Liver (tissue), 9 donors: ENCODE data around the gene PDE3B. TPM values are rescaled to one million over a fixed set of nuclear protein-coding genes. Genes with fewer than 3 reads are reported as not detected.
"Not testable (repeated sequence)": the region's sequence is repeated elsewhere in the genome, so short reads cannot be mapped to it uniquely, and the experiment has no call there.

Experiments
- DNase-seq: peaks from one replicate; pipeline ENCODE4 v3.0.0-alpha.2; 2017; ENCODE audit warnings: low spot score
- H3K27ac ChIP-seq, 2 donors: one replicate each; pipeline ENCODE4 v1.7.0; 2013; ENCODE audit warnings: inconsistent platforms in 2 of 2, low read length in 2 of 2, control low read depth in 1 of 2, low read depth in 1 of 2, mild to moderate bottlenecking in 1 of 2
- H3K27me3 ChIP-seq, 4 donors: one replicate each; pipeline versions ENCODE4 v1.6.1 to v1.7.0; 2013; ENCODE audit warnings: low read length in 3 of 4, inconsistent platforms in 1 of 4, mild to moderate bottlenecking in 1 of 4, moderate library complexity in 1 of 4; ENCODE audit not compliant: control insufficient read depth in 4 of 4, insufficient read depth in 4 of 4
- H3K36me3 ChIP-seq, 4 donors: one replicate each; pipeline versions ENCODE4 v1.6.1 to v1.7.0; 2013; ENCODE audit warnings: low read length in 3 of 4, mild to moderate bottlenecking in 3 of 4, low read depth in 1 of 4, moderate library complexity in 1 of 4; ENCODE audit not compliant: control insufficient read depth in 4 of 4, insufficient read depth in 3 of 4
- H3K4me1 ChIP-seq, 4 donors: one replicate each; pipeline versions ENCODE4 v1.6.1 to v1.7.0; 2013; ENCODE audit warnings: low read length in 3 of 4, mild to moderate bottlenecking in 3 of 4, moderate library complexity in 1 of 4; ENCODE audit not compliant: control insufficient read depth in 4 of 4, insufficient read depth in 4 of 4
- H3K4me3 ChIP-seq, 3 donors: one replicate each; pipeline versions ENCODE4 v1.6.1 to v1.7.0; 2013; ENCODE audit warnings: low read length in 3 of 3, control low read depth in 1 of 3, low read depth in 1 of 3, mild to moderate bottlenecking in 1 of 3
- H3K9ac ChIP-seq, 2 donors: one replicate each; pipeline ENCODE4 v1.7.0; 2013; ENCODE audit warnings: low read length in 2 of 2, mild to moderate bottlenecking in 2 of 2, moderate library complexity in 2 of 2, control low read depth in 1 of 2, low read depth in 1 of 2
- H3K9me3 ChIP-seq, 4 donors: one replicate each; pipeline versions ENCODE4 v1.6.1 to v1.7.0; 2013; ENCODE audit warnings: low read length in 3 of 4; ENCODE audit not compliant: control insufficient read depth in 4 of 4
- ATF3 ChIP-seq: IDR thresholded peaks from 2 replicates; pipeline ENCODE4 v1.6.1; 2016; ENCODE audit warnings: antibody characterized with exemption
- CTCF ChIP-seq: fragments of 150-350 bp; IDR thresholded peaks from 2 replicates; pipeline ENCODE4 v1.5.1; 2017; ENCODE audit warnings: improper control_type of control experiment, low read depth, low read length; ENCODE audit not compliant: missing input control
- EGR1 ChIP-seq, 2 donors: IDR thresholded peaks; 2 replicates each; pipeline ENCODE4 v1.6.1; 2016 to 2018; ENCODE audit warnings: antibody characterized with exemption in 2 of 2, low read depth in 2 of 2
- FOXA1 ChIP-seq: IDR thresholded peaks from 2 replicates; pipeline ENCODE4 v1.6.1; 2016; ENCODE audit warnings: antibody characterized with exemption
- FOXA2 ChIP-seq: IDR thresholded peaks from 2 replicates; pipeline ENCODE4 v1.6.1; 2016; ENCODE audit warnings: antibody characterized with exemption
- HNF4A ChIP-seq, 2 donors: conservative IDR thresholded peaks; 2 replicates each; pipeline ENCODE4 v1.6.1; 2016; ENCODE audit warnings: antibody characterized with exemption in 2 of 2, mild to moderate bottlenecking in 2 of 2
- JUND ChIP-seq, 2 donors: IDR thresholded peaks; 2 replicates each; pipeline ENCODE4 v1.6.1; 2016; ENCODE audit warnings: antibody characterized with exemption in 2 of 2
- MAX ChIP-seq: IDR thresholded peaks from 2 replicates; pipeline ENCODE4 v1.6.1; 2016; ENCODE audit warnings: antibody characterized with exemption
- NR2F2 ChIP-seq: IDR thresholded peaks from 2 replicates; pipeline ENCODE4 v1.6.1; 2016; ENCODE audit warnings: antibody characterized with exemption
- RAD21 ChIP-seq, 2 donors: IDR thresholded peaks; 2 replicates each; pipeline ENCODE4 v1.6.1; 2016; ENCODE audit warnings: antibody characterized with exemption in 2 of 2, mild to moderate bottlenecking in 2 of 2
- RXRA ChIP-seq, 2 donors: IDR thresholded peaks; 2 replicates each; pipeline ENCODE4 v1.6.1; 2017 to 2018; ENCODE audit warnings: antibody characterized with exemption in 2 of 2, mild to moderate bottlenecking in 1 of 2
- SP1 ChIP-seq: IDR thresholded peaks from 2 replicates; pipeline ENCODE4 v1.6.1; 2018; ENCODE audit warnings: antibody characterized with exemption, mild to moderate bottlenecking
- TAF1 ChIP-seq: conservative IDR thresholded peaks from 2 replicates; pipeline ENCODE4 v1.6.1; 2016; ENCODE audit warnings: antibody characterized with exemption, mild to moderate bottlenecking
- YY1 ChIP-seq: IDR thresholded peaks from 2 replicates; pipeline ENCODE4 v1.6.1; 2016; ENCODE audit warnings: antibody characterized with exemption, mild to moderate bottlenecking
- ZBTB33 ChIP-seq: IDR thresholded peaks from 2 replicates; pipeline ENCODE4 v1.6.1; 2016; ENCODE audit warnings: antibody characterized with exemption
- WGBS: extraction: QIAGEN DNeasy Blood & Tissue Kit; methylation state at CpG from one replicate; pipeline ENCODE4 v1.1.7; 2013; 5-methylcytosine and 5-hydroxymethylcytosine counted together
- polyA plus RNA-seq, 2 donors: library from polyadenylated mRNA; stranded (reverse) in 1 of 2; unstranded in 1 of 2; fragments of 200-250 nt in 1 of 2; fragments of >200 nt in 1 of 2; fragmentation: Nextera tagmentation in 1 of 2; extraction: Ambion mirVana in 1 of 2; gene quantifications; one replicate each; pipeline versions ENCODE4 v1.2.1 to v1.2.3, GENCODE V29; 2013 to 2015
- total RNA-seq, 2 donors: library from RNA; depleted of rRNA; stranded (reverse); fragments of >200 nt; gene quantifications; one replicate each; pipeline ENCODE4 v1.2.3, GENCODE V29; 2014
- donor health status: healthy.
- donor health status: healthy.
- donor health status: healthy.
- donor health status: healthy.
- donor health status: healthy.

Gene PDE3B
- total and polyA plus RNA-seq, 4 donors: 11.3 to 43.1 (median 21.7) TPM

GRCh38 chr11:14881576-14882193 is 238.1 kb downstream of the PDE3B start:
- no peak for DNase-seq
- Histone ChIP-seq H3K4me1 (no peaks in the 10 kb centered on the region), H3K4me3 (no peak overlapping the region), H3K27me3 (no peaks in the 10 kb centered on the region), H3K9me3 (no peaks in the 10 kb centered on the region), H3K27ac (no peak overlapping the region), H3K36me3 (peaks cover 3 to 17% (median 5%) of the 10 kb centered on the region in 4 donors), H3K9ac (no peak overlapping the region)
- WGBS: 96% methylated on average over 2 of the region's 2 CpGs
- TF ChIP-seq RAD21 (IDR thresholded peaks at IDR 0.05) (no peak), JUND (IDR thresholded peaks at IDR 0.05) (no peak)

GRCh38 chr11:14882196-14882595 is 238.6 kb downstream of the PDE3B start:
- no peak overlapping the region for H3K4me3 ChIP-seq
- H3K27me3 ChIP-seq: no peaks in the 10 kb centered on the region
- peaks cover 3 to 17% (median 5%) of the 10 kb centered on the region in 4 donors for H3K36me3 ChIP-seq
- no peaks in the 10 kb centered on the region for H3K4me1 ChIP-seq
- DNase-seq: no peak
- TF ChIP-seq SP1 (no peak), ZBTB33 (no peak)
- H3K27ac ChIP-seq: no peak overlapping the region
- no peaks in the 10 kb centered on the region for H3K9me3 ChIP-seq
- WGBS: 87% methylated on average over 1 of the region's 1 CpG
- no peak overlapping the region for H3K9ac ChIP-seq

- not testable (repeated sequence) for H3K27ac ChIP-seq, H3K27me3 ChIP-seq, H3K4me1 ChIP-seq, H3K9me3 ChIP-seq, H3K9ac ChIP-seq, H3K36me3 ChIP-seq, DNase-seq, H3K4me3 ChIP-seq
- 100% methylated on average over 1 of the region's 1 CpG for WGBS
These were observed 240.1 kb downstream of the PDE3B start for GRCh38 chr11:14883683-14884082.

- WGBS: 94% methylated on average over 1 of the region's 1 CpG
- H3K36me3 ChIP-seq: peaks cover 0 to 1% (median 0%) of the 10 kb centered on the region in 4 donors
- TF ChIP-seq FOXA1 (no peak), FOXA2 (no peak), CTCF (no peak), YY1 (no peak), EGR1 (IDR thresholded peaks at IDR 0.05; ENCODE audit: low read depth in 2 of 2) (no peak), MAX (no peak), HNF4A (conservative IDR thresholded peaks at IDR 0.05) (no peak), JUND (IDR thresholded peaks at IDR 0.05) (no peak), RXRA (IDR thresholded peaks at IDR 0.05) (no peak), SP1 (no peak), ZBTB33 (no peak), NR2F2 (no peak), TAF1 (no peak), ATF3 (no peak), RAD21 (IDR thresholded peaks at IDR 0.05) (no peak)
These were observed 241.2 kb downstream of the PDE3B start for GRCh38 chr11:14884667-14885273.

More at GRCh38 chr11:14884667-14885273, 241.2 kb downstream of the PDE3B start:
- Histone ChIP-seq H3K27ac (no peak overlapping the region), H3K9ac (no peak overlapping the region), H3K4me1 (peaks cover 0 to 2% (median 0%) of the 10 kb centered on the region in 4 donors), H3K9me3 (no peaks in the 10 kb centered on the region), H3K4me3 (no peak overlapping the region), H3K27me3 (no peaks in the 10 kb centered on the region)
- no peak for DNase-seq
